Activated CD4-positive, alpha-beta T cell treated with anti-CD3 and anti-CD28 coated beads, Interleukin-2, amount 10 ng/mL, durations not matched to agents 7 days and 5 days (primary cell): ENCODE results near the gene RAI1. TPM values are rescaled to one million over a fixed set of nuclear protein-coding genes. Genes with fewer than 3 reads are reported as not detected.
A peak's percentile ranks its signal among the peaks of the same experiment; 100 is the strongest.

Source experiments
- CTCF ChIA-PET: fragments of 350-600 bp; sonication (Branson Sonifier 250); formaldehyde crosslinking; loops from one replicate; lab custom pipeline; 2021; ENCODE audit warnings: antibody characterized with exemption; lab: Charles Lee
- POLR2A ChIA-PET: fragments of 350-600 bp; sonication (Branson Sonifier 250); formaldehyde crosslinking; loops from one replicate; lab custom pipeline; 2021; ENCODE audit warnings: antibody characterized with exemption; lab: Charles Lee
- DNase-seq: peaks from one replicate; pipeline ENCODE4 v3.0.0-alpha.2; 2020
- H3K27ac Mint-ChIP-seq: one replicate; pipeline ENCODE4 v1.8.0; 2021; ENCODE audit warnings: mild to moderate bottlenecking, moderate library complexity, mixed read lengths
- H3K27me3 Mint-ChIP-seq: one replicate; pipeline ENCODE4 v1.8.0; 2021; ENCODE audit warnings: mixed read lengths
- H3K36me3 Mint-ChIP-seq: one replicate; pipeline ENCODE4 v1.8.0; 2021; ENCODE audit warnings: low read depth, mixed read lengths
- H3K4me1 Mint-ChIP-seq: one replicate; pipeline ENCODE4 v1.8.0; 2021; ENCODE audit warnings: mixed read lengths
- H3K4me3 Mint-ChIP-seq: one replicate; pipeline ENCODE4 v1.8.0; 2021; ENCODE audit warnings: mild to moderate bottlenecking, moderate library complexity, mixed read lengths
- H3K9me3 Mint-ChIP-seq: one replicate; pipeline ENCODE4 v1.8.0; 2021; ENCODE audit warnings: mixed read lengths
- microRNA-seq: library from miRNA; unstranded; fragments of <30 nt; microRNA quantifications from one replicate; pipeline ENCODE4 v1.2.0, GENCODE V29; 2021; ENCODE audit warnings: borderline microRNAs expressed, borderline replicate concordance
- total RNA-seq, 2 experiments: library from RNA; stranded (reverse); gene quantifications; one replicate each; pipeline ENCODE4 v1.2.3, GENCODE V29; 2021

RAI1 gene
- total RNA-seq, 2 experiments from 2014 or later: 18.1 to 18.5 TPM

- POLR2A ChIA-PET: interaction anchor here (1.1 kb wide), 1 partner anchor 172 kb away, joined by 3 read pairs; no protein-coding TSS in a partner anchor
- peak overlapping the region; percentile 28 for H3K27ac Mint-ChIP-seq
- H3K27me3 Mint-ChIP-seq: no peaks in the 10 kb centered on the region
- CTCF ChIA-PET: interaction anchor here (0.6 to 3.4 kb wide), 16 partner anchors 9 to 552 kb away, joined by 3 to 15 read pairs (median 3); partner anchors contain the start of gene SREBF1
- H3K4me1 Mint-ChIP-seq: peaks cover 73% of the 10 kb centered on the region
- peak; percentile 14 for DNase-seq
- no peak overlapping the region for H3K4me3 Mint-ChIP-seq
- H3K36me3 Mint-ChIP-seq: peaks cover 21% of the 10 kb centered on the region
- no peaks in the 10 kb centered on the region for H3K9me3 Mint-ChIP-seq
These were observed 172.7 kb downstream of the RAI1 start for GRCh38 chr17:17853811-17854447.

- Mint-ChIP-seq H3K36me3 (peaks cover 14% of the 10 kb centered on the region), H3K4me3 (no peak overlapping the region), H3K9me3 (no peaks in the 10 kb centered on the region), H3K27ac (peak overlapping the region; percentile 33), H3K27me3 (no peaks in the 10 kb centered on the region), H3K4me1 (peaks cover 63% of the 10 kb centered on the region)
- no peak for DNase-seq
- POLR2A ChIA-PET: interaction anchor here (1.0 kb wide), 1 partner anchor 20 kb away, joined by 3 read pairs; no protein-coding TSS in a partner anchor
- CTCF ChIA-PET: interaction anchor here (0.7 to 3.4 kb wide), 9 partner anchors 15 to 178 kb away, joined by 3 to 11 read pairs (median 4); partner anchors contain the start of gene SREBF1
These were observed 174.7 kb downstream of the RAI1 start for GRCh38 chr17:17855976-17856375.

GRCh38 chr17:17856386-17856785, 175.1 kb downstream of the RAI1 start:
- POLR2A ChIA-PET: no interaction called here
- CTCF ChIA-PET: interaction anchor here (0.7 to 3.4 kb wide), 8 partner anchors 16 to 180 kb away, joined by 3 to 11 read pairs (median 4); no protein-coding TSS in a partner anchor
- Mint-ChIP-seq H3K27ac (no peak overlapping the region), H3K4me3 (no peak overlapping the region), H3K9me3 (no peaks in the 10 kb centered on the region), H3K36me3 (peaks cover 14% of the 10 kb centered on the region), H3K27me3 (no peaks in the 10 kb centered on the region), H3K4me1 (peaks cover 59% of the 10 kb centered on the region)
- DNase-seq: no peak

DNA sequence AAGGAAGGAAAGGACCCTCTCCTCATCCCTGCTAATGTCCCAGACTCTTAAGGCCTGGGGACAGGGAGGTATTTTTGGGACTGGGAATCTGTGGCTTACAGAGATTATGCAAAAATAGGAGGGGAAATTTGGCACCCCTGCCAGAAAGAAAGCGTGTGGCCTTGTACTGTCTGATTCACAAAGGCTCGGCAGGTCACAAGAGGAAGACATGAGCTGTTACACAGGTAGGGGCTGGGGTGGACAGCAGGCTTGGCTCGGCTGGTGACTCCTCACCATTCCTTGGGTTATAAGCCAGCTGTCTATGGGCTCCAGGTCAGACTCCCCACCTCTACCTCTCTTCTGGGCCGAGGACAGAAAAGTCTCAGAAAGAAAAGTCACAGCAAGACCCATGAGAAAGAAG, 176.2 kb downstream of the RAI1 start:
- H3K27ac Mint-ChIP-seq: no peak overlapping the region
- H3K36me3 Mint-ChIP-seq: peaks cover 10% of the 10 kb centered on the region
- POLR2A ChIA-PET: no interaction called here
- no peaks in the 10 kb centered on the region for H3K9me3 Mint-ChIP-seq
- CTCF ChIA-PET: interaction anchor here (0.6 to 0.9 kb wide), 2 partner anchors 26 to 178 kb away, joined by 3 to 4 read pairs; no protein-coding TSS in a partner anchor
- H3K27me3 Mint-ChIP-seq: no peaks in the 10 kb centered on the region
- no peak for DNase-seq
- H3K4me3 Mint-ChIP-seq: no peak overlapping the region
- peaks cover 53% of the 10 kb centered on the region for H3K4me1 Mint-ChIP-seq

GRCh38 chr17:17859909-17860765, 178.9 kb downstream of the RAI1 start:
- H3K36me3 Mint-ChIP-seq: peaks cover 7% of the 10 kb centered on the region
- POLR2A ChIA-PET: no interaction called here
- peaks cover 49% of the 10 kb centered on the region for H3K4me1 Mint-ChIP-seq
- H3K4me3 Mint-ChIP-seq: no peak overlapping the region
- DNase-seq: peak; percentile 78
- H3K27me3 Mint-ChIP-seq: no peaks in the 10 kb centered on the region
- CTCF ChIA-PET: interaction anchor here (0.6 to 2.6 kb wide), 17 partner anchors 11 to 1513 kb away, joined by 3 to 13 read pairs (median 4); no protein-coding TSS in a partner anchor
- no peak overlapping the region for H3K27ac Mint-ChIP-seq
- no peaks in the 10 kb centered on the region for H3K9me3 Mint-ChIP-seq

DNA sequence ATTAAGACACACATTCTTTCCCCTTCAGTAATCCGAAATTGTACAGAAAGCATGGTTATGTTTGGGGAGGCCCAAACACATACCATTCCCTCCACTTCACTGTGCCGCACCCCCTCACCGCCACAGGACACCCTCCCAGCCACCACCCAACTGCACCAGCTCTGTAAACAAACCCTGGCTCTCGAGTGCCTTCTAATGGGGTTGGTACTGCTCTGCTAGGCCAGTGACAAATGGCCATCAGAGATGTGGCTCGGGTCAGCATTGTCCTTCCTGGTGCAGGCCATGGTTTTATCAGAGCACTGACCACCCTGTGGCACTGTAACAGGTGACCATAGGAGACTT, 179.5 kb downstream of the RAI1 start:
- DNase-seq: no peak
- H3K27ac Mint-ChIP-seq: no peak overlapping the region
- POLR2A ChIA-PET: no interaction called here
- H3K9me3 Mint-ChIP-seq: no peaks in the 10 kb centered on the region
- CTCF ChIA-PET: interaction anchor here (0.6 to 2.6 kb wide), 14 partner anchors 12 to 181 kb away, joined by 3 to 13 read pairs (median 4); no protein-coding TSS in a partner anchor
- H3K27me3 Mint-ChIP-seq: no peaks in the 10 kb centered on the region
- H3K4me3 Mint-ChIP-seq: no peak overlapping the region
- peaks cover 43% of the 10 kb centered on the region for H3K4me1 Mint-ChIP-seq
- peaks cover 7% of the 10 kb centered on the region for H3K36me3 Mint-ChIP-seq

Small RNAs within 50 kb of the gene (microRNA-seq; reads per million reads assigned to microRNA genes)
- 311 reads per million, percentile 80 among the genes with 10 or more reads in this experiment for gene MIR33B
- 0.63 reads per million for gene MIR6777

Other genes starting within 250 kb of the RAI1 start
- 10 to 100 TPM; 14.3 to 14.6 TPM for gene MED9, start 204.5 kb upstream of the RAI1 start, total RNA-seq
- under 1 TPM; 0.29 to 0.42 TPM for gene RASD1, start 185.1 kb upstream of the RAI1 start, total RNA-seq
- gene PEMT, start 89.8 kb upstream of the RAI1 start, total RNA-seq: 10 to 100 TPM; 10.8 to 17.3 TPM
- gene SREBF1, start 155.5 kb downstream of the RAI1 start, total RNA-seq: 100 to 1,000 TPM; 175 to 176 TPM